Peyer's patch (tissue), 4 donors: ENCODE results near the gene PDC. TPM values are rescaled to one million over a fixed set of nuclear protein-coding genes. Genes with fewer than 3 reads are reported as not detected.
"Not testable (repeated sequence)": the region's sequence is repeated elsewhere in the genome, so short reads cannot be mapped to it uniquely, and the experiment has no call there.

Experiments
- DNase-seq, 3 donors: peaks; one replicate each; pipeline ENCODE4 v3.0.0-alpha.2; 2017 to 2019
- H3K27ac ChIP-seq, 4 donors: fragments of 200-600 bp; sonication (generic); one replicate each; pipeline ENCODE4 v1.5.1; 2016 to 2019
- H3K27me3 ChIP-seq, 2 donors: fragments of 200-600 bp; sonication (generic); one replicate each; pipeline ENCODE4 v1.5.1; 2019
- H3K36me3 ChIP-seq, 3 donors: fragments of 200-600 bp; sonication (generic); one replicate each; pipeline ENCODE4 v1.5.1; 2016 to 2019
- H3K4me1 ChIP-seq, 4 donors: fragments of 200-600 bp; sonication (generic); one replicate each; pipeline ENCODE4 v1.5.1; 2016 to 2019
- H3K4me3 ChIP-seq, 4 donors: fragments of 200-600 bp; sonication (generic); 1 replicate in 3 of 4; 2 replicates in 1 of 4; pipeline ENCODE4 v1.5.1; 2016 to 2019; ENCODE audit warnings: mild to moderate bottlenecking in 1 of 4
- H3K9me3 ChIP-seq, 4 donors: fragments of 200-600 bp; sonication (generic); one replicate each; pipeline ENCODE4 v1.5.1; 2016 to 2019; ENCODE audit warnings: mild to moderate bottlenecking in 1 of 4
- CTCF ChIP-seq, 6 experiments: fragments of 450-650 bp in 4 of 6; fragments of 200-600 bp in 2 of 6; sonication (generic) in 1 of 6; IDR thresholded peaks; one replicate each; pipeline ENCODE4 v1.5.1; 2017 to 2019; ENCODE audit warnings: antibody characterized with exemption in 6 of 6, mild to moderate bottlenecking in 3 of 6, moderate library complexity in 1 of 6
- POLR2A ChIP-seq, 2 donors: fragments of 450-650 bp; IDR thresholded peaks; one replicate each; pipeline ENCODE4 v1.5.1; 2017; ENCODE audit warnings: antibody characterized with exemption in 2 of 2, mild to moderate bottlenecking in 2 of 2, moderate library complexity in 2 of 2
- total RNA-seq, 4 donors: library from RNA; depleted of rRNA; stranded (reverse); fragments of >200 nt; gene quantifications; one replicate each; pipeline ENCODE4 v1.1.0, GENCODE V29; 2016

Gene PDC
- total RNA-seq, 4 donors from 2014 or later: not detected

DNA sequence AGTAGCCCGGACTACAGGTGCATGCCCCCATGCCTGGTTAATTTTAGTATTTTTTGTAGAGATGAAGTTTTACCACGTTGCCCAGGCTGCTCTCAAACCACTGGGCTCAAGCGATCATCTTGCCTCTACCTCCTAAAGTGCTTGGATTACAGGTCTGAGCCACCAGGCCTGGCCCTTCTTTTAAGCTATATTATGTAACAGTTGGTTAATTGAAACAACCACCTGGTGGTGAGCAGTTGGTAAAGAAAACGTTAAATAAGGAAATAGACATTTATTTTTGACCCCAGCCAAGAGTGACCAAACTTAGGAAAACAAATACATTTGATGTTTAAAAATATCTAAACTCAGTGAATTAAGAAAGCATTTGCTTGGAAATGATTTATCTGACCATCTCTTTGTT is 12.1 kb upstream of the PDC start:
- Histone ChIP-seq H3K4me1 (no peaks in the 10 kb centered on the region), H3K9me3 (no peaks in the 10 kb centered on the region), H3K4me3 (no peak overlapping the region), H3K27ac (no peak overlapping the region), H3K36me3 (no peaks in the 10 kb centered on the region), H3K27me3 (no peaks in the 10 kb centered on the region)
- no peak for TF ChIP-seq CTCF (IDR thresholded peaks at IDR 0.05)
- no peak for TF ChIP-seq POLR2A (IDR thresholded peaks at IDR 0.05)
- no peak for DNase-seq

GRCh38 chr1:186465946-186466345 is 5.0 kb upstream of the PDC start:
- no peak overlapping the region for H3K27ac ChIP-seq
- no peaks in the 10 kb centered on the region for H3K27me3 ChIP-seq
- TF ChIP-seq CTCF (IDR thresholded peaks at IDR 0.05) (no peak), POLR2A (IDR thresholded peaks at IDR 0.05) (no peak)
- DNase-seq: no peak
- no peaks in the 10 kb centered on the region for H3K4me1 ChIP-seq
- H3K9me3 ChIP-seq: no peaks in the 10 kb centered on the region
- no peaks in the 10 kb centered on the region for H3K36me3 ChIP-seq
- H3K4me3 ChIP-seq: no peak overlapping the region

- H3K4me1 ChIP-seq, H3K36me3 ChIP-seq, DNase-seq, H3K27ac ChIP-seq, H3K27me3 ChIP-seq, H3K9me3 ChIP-seq, H3K4me3 ChIP-seq: not testable (repeated sequence)
These were observed 4.6 kb upstream of the PDC start for GRCh38 chr1:186465491-186465890.

GRCh38 chr1:186463926-186464325 is 3.0 kb upstream of the PDC start:
- H3K36me3 ChIP-seq: no peaks in the 10 kb centered on the region
- no peaks in the 10 kb centered on the region for H3K27me3 ChIP-seq
- H3K4me1 ChIP-seq: no peaks in the 10 kb centered on the region
- no peak overlapping the region for H3K27ac ChIP-seq
- H3K4me3 ChIP-seq: no peak overlapping the region
- DNase-seq: no peak
- H3K9me3 ChIP-seq: no peaks in the 10 kb centered on the region
- no peak for TF ChIP-seq CTCF (IDR thresholded peaks at IDR 0.05)
- no peak for TF ChIP-seq POLR2A (IDR thresholded peaks at IDR 0.05)

DNA sequence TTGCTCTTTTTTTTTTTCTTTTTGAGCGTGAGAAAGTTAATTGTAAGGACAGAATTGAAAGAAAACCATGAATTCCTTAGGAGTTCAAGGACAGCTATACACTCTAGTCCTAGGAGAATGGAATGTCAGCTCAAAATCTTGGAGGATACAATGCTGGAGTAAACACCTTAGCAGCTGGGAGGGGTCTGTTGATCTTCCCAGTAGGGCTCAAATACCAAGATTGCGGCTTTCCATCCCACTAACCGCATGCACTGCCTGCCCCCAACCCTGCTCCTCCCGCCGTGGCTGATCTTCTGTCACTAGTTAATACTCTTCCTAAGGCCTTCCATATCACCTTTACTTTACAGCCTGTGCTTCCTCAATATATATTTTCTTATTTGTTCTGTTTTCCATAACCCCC is 2.6 kb upstream of the PDC start:
- TF ChIP-seq CTCF (IDR thresholded peaks at IDR 0.05) (no peak), POLR2A (IDR thresholded peaks at IDR 0.05) (no peak)
- Histone ChIP-seq H3K27me3 (no peaks in the 10 kb centered on the region), H3K4me1 (no peaks in the 10 kb centered on the region), H3K4me3 (no peak overlapping the region), H3K9me3 (no peaks in the 10 kb centered on the region), H3K36me3 (no peaks in the 10 kb centered on the region), H3K27ac (no peak overlapping the region)
- DNase-seq: no peak

DNA sequence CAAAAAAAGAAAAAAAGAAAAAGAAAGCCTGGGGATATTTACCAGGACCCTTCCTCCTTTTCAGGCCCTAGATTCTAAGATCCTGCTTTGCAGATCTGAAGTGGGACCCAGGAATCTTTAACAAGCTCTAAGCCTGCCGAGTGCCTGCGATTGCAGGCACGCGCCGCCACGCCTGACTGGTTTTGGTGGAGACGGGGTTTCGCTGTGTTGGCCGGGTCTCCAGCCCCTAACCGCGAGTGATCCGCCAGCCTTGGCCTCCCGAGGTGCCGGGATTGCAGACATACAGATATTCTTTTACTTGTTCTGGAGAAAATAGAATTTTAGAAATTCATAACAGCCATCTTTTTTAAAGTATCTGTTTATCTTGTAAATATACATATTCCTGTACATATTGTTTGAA is 1.8 kb downstream of the PDC start:
- not testable (repeated sequence) for H3K27ac ChIP-seq, H3K36me3 ChIP-seq, H3K4me3 ChIP-seq, DNase-seq, H3K9me3 ChIP-seq, H3K4me1 ChIP-seq, H3K27me3 ChIP-seq

DNA sequence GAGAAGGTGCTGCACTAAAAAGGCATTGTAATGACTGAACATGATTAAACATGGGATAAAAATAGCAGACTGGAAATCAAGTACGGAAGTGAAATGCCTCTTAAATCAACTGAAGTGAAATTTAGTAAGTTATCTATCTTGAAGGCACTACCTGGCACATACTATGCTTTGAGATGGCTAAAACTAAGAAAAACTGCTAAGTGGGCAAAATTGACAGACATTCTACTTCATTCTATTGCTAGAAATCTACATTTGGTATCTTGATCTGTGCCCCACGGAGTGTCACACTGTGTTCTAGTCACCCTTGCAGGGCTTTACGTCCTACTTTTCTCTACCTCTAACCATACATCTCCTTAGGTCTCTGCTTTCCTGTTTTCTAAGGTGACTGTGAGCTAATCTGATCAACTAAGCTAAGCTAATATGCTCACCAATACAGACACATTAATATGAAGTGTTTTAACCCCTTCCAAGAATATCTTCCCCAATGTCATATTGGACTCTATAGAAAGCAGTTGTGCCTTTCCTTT is 4.1 kb downstream of the PDC start:
- no peak for DNase-seq
- Histone ChIP-seq H3K36me3 (no peaks in the 10 kb centered on the region), H3K4me3 (no peak overlapping the region), H3K27me3 (no peaks in the 10 kb centered on the region), H3K27ac (no peak overlapping the region), H3K4me1 (no peaks in the 10 kb centered on the region), H3K9me3 (no peaks in the 10 kb centered on the region)
- TF ChIP-seq POLR2A (IDR thresholded peaks at IDR 0.05) (no peak), CTCF (IDR thresholded peaks at IDR 0.05) (no peak)
